H1 (cell line): ENCODE measurements around the gene MIPOL1. TPM values are rescaled to one million over a fixed set of nuclear protein-coding genes. Genes with fewer than 3 reads are reported as not detected.

Experiments used
- BACH1 ChIP-seq: IDR thresholded peaks from 2 replicates; pipeline ENCODE4 v1.6.1; 2012; ENCODE audit warnings: low read length, improper control_type of control experiment
- BRCA1 ChIP-seq: IDR thresholded peaks from 2 replicates; pipeline ENCODE4 v1.6.1; 2012; ENCODE audit warnings: low read depth, low read length, improper control_type of control experiment
- CHD2 ChIP-seq: IDR thresholded peaks from 2 replicates; pipeline ENCODE4 v1.6.1; 2012; ENCODE audit warnings: low read length, improper control_type of control experiment
- CTBP2 ChIP-seq: IDR thresholded peaks from 2 replicates; pipeline ENCODE4 v1.7.0; 2011; ENCODE audit warnings: borderline replicate concordance, mild to moderate bottlenecking, moderate library complexity, mixed read lengths, low read length; ENCODE audit not compliant: insufficient read depth, insufficient read length
- CTCF ChIP-seq, 3 experiments: IDR thresholded peaks; 1 replicate in 2 of 3; 2 replicates in 1 of 3; pipeline versions ENCODE4 v1.5.1 to v1.6.1; 2011; ENCODE audit warnings: low read length in 3 of 3, mild to moderate bottlenecking in 3 of 3, inconsistent platforms in 2 of 3, low read depth in 1 of 3, moderate library complexity in 1 of 3; ENCODE audit not compliant: insufficient read depth in 1 of 3; ENCODE audit errors: control extremely low read depth in 1 of 3
- EP300 ChIP-seq, 2 experiments: IDR thresholded peaks; 1 replicate in 1 of 2; 2 replicates in 1 of 2; pipeline ENCODE4 v1.6.1; 2011 to 2012; ENCODE audit warnings: low read depth in 2 of 2, low read length in 2 of 2, mild to moderate bottlenecking in 2 of 2, borderline replicate concordance in 1 of 2, inconsistent platforms in 1 of 2, moderate library complexity in 1 of 2
- GABPA ChIP-seq: IDR thresholded peaks from 2 replicates; pipeline ENCODE4 v1.6.1; 2011; ENCODE audit warnings: mild to moderate bottlenecking, low read length, moderate library complexity, borderline replicate concordance; ENCODE audit not compliant: insufficient read depth
- JUND ChIP-seq: IDR thresholded peaks from 2 replicates; pipeline ENCODE4 v1.6.1; 2011; ENCODE audit warnings: mild to moderate bottlenecking, improper control_type of control experiment, low read length
- KDM1A ChIP-seq: fragments of 200-600, 300-600 bp; sonication (generic); IDR thresholded peaks from 2 replicates; pipeline ENCODE4 v1.7.1; 2016; ENCODE audit warnings: mild to moderate bottlenecking, low read length, borderline replicate concordance
- KDM5A ChIP-seq: fragments of 200-600 bp; IDR thresholded peaks from 2 replicates; pipeline ENCODE4 v1.7.1; 2012; ENCODE audit warnings: mild to moderate bottlenecking, low read length, inconsistent platforms, mixed read lengths
- MAFK ChIP-seq: IDR thresholded peaks from 2 replicates; pipeline ENCODE4 v1.6.1; 2012; ENCODE audit warnings: low read depth, mild to moderate bottlenecking, improper control_type of control experiment, low read length
- NANOG ChIP-seq: IDR thresholded peaks from 2 replicates; pipeline ENCODE4 v1.6.1; 2011; ENCODE audit warnings: low read length, low read depth, mild to moderate bottlenecking, inconsistent platforms; ENCODE audit not compliant: insufficient read depth, poor library complexity, severe bottlenecking
- PHF8 ChIP-seq: fragments of 200-600 bp; sonication (generic); conservative IDR thresholded peaks from 2 replicates; pipeline ENCODE4 v1.7.1; 2012; ENCODE audit warnings: low read depth, mild to moderate bottlenecking, inconsistent platforms, low read length, moderate library complexity
- POLR2AphosphoS5 ChIP-seq: IDR thresholded peaks from 2 replicates; pipeline ENCODE4 v1.6.1; 2011; ENCODE audit warnings: low read depth, low read length
- RFX5 ChIP-seq: IDR thresholded peaks from 2 replicates; pipeline ENCODE4 v1.6.1; 2011; ENCODE audit warnings: low read depth, low read length, improper control_type of control experiment, borderline replicate concordance
- SAP30 ChIP-seq: fragments of 300-600 bp; sonication (generic); IDR thresholded peaks from 2 replicates; pipeline ENCODE4 v1.7.1; 2012; ENCODE audit warnings: low read length, moderate library complexity, mild to moderate bottlenecking, inconsistent platforms; ENCODE audit not compliant: insufficient read depth, insufficient replicate concordance
- SIX5 ChIP-seq: IDR thresholded peaks from 2 replicates; pipeline ENCODE4 v1.6.1; 2011; ENCODE audit warnings: mild to moderate bottlenecking, low read depth, low read length
- SP4 ChIP-seq: IDR thresholded peaks from 2 replicates; pipeline ENCODE4 v1.6.1; 2012; ENCODE audit warnings: low read length, inconsistent platforms
- SRF ChIP-seq: IDR thresholded peaks from 2 replicates; pipeline ENCODE4 v1.6.1; 2011; ENCODE audit warnings: mild to moderate bottlenecking, low read depth, low read length, moderate library complexity
- TBP ChIP-seq: IDR thresholded peaks from 2 replicates; pipeline ENCODE4 v1.6.1; 2011; ENCODE audit warnings: low read depth, low read length, improper control_type of control experiment
- YY1 ChIP-seq: IDR thresholded peaks from 2 replicates; pipeline ENCODE4 v1.6.1; 2011; ENCODE audit warnings: low read depth, mild to moderate bottlenecking, low read length
- polyA plus RNA-seq, 7 experiments: library from polyadenylated mRNA; depleted of rRNA in 3 of 7; stranded (reverse) in 5 of 7; unstranded in 2 of 7; fragments of >200 nt in 5 of 7; fragments of 200-250 nt in 2 of 7; gene quantifications; 1 replicate in 5 of 7; 2 replicates in 1 of 7; 4 replicates in 1 of 7; pipeline versions ENCODE4 v1.2.1 to v1.2.3, GENCODE V29; 2011 to 2013; ENCODE audit warnings: missing spikeins in 2 of 7, mixed read lengths in 2 of 7
- total RNA-seq: library from RNA; stranded (reverse); fragmentation: NEBNext Ultra II Directional; extraction: Animal tissue kit (Norgen Biotek cat#: 25700); gene quantifications from 2 replicates; pipeline ENCODE4 v1.2.1, GENCODE V29; 2021
- TF ChIP-seq, protein P1 (sequence below): IDR thresholded peaks from 2 replicates; pipeline ENCODE4 v1.6.1; 2011; ENCODE audit warnings: low read depth, mild to moderate bottlenecking, low read length; ENCODE audit not compliant: insufficient read depth

Gene MIPOL1
- total and polyA plus RNA-seq, 2 of the 8 experiments (the other 6 are each of a cell fraction or from before 2014, with no cell fraction given): 2.8 to 23.9 TPM

GRCh38 chr14:37591311-37591940 lies 393.7 kb downstream of the MIPOL1 start (continued):
- no peak for TF ChIP-seq CTBP2
- no peak for TF ChIP-seq TBP
- no peak for TF ChIP-seq BRCA1
- no peak for TF ChIP-seq PHF8
- no peak for TF ChIP-seq JUND
- no peak for TF ChIP-seq GABPA
- peak; percentile 57 for TF ChIP-seq YY1
- TF ChIP-seq POLR2AphosphoS5: no peak
- TF ChIP-seq, protein P1, sequence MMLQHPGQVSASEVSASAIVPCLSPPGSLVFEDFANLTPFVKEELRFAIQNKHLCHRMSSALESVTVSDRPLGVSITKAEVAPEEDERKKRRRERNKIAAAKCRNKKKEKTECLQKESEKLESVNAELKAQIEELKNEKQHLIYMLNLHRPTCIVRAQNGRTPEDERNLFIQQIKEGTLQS: 0 out of 2 replicates have a peak, but pooled peaks have one; percentile 40
- TF ChIP-seq BACH1: no peak
- peak; percentile 66 to 98 (median 68) for TF ChIP-seq CTCF (IDR thresholded peaks at IDR 0.05; ENCODE audit: control extremely low read depth in 1 of 3, insufficient read depth in 1 of 3, low read depth in 1 of 3, low read length in 3 of 3)
- TF ChIP-seq SRF: no peak
- no peak for TF ChIP-seq KDM5A
- TF ChIP-seq NANOG: no peak
- TF ChIP-seq SIX5: no peak
- TF ChIP-seq RFX5: no peak
- no peak for TF ChIP-seq SP4
- TF ChIP-seq SAP30: no peak
- no peak for TF ChIP-seq MAFK
- TF ChIP-seq CHD2: no peak
- no peak for TF ChIP-seq EP300 (IDR thresholded peaks at IDR 0.05; ENCODE audit: borderline replicate concordance in 1 of 2, low read depth in 2 of 2, low read length in 2 of 2)
- no peak for TF ChIP-seq KDM1A
